Hematopoietic multipotent progenitor cell treated with erythropoietin and hydrocortisone succinate and interleukin-3 and kit ligand, for 8 days (in vitro differentiated cells): ENCODE data around the gene GABARAP.

Source experiments
- DNase-seq: peaks from one replicate; pipeline ENCODE4 v3.0.0-alpha.2; 2015

The GABARAP gene

GRCh38 chr17:7205561-7205960 lies 36.7 kb downstream of the GABARAP start:
- no peak for DNase-seq

GRCh38 chr17:7204828-7205461 lies 37.3 kb downstream of the GABARAP start:
- DNase-seq, result peak; percentile 82

DNA sequence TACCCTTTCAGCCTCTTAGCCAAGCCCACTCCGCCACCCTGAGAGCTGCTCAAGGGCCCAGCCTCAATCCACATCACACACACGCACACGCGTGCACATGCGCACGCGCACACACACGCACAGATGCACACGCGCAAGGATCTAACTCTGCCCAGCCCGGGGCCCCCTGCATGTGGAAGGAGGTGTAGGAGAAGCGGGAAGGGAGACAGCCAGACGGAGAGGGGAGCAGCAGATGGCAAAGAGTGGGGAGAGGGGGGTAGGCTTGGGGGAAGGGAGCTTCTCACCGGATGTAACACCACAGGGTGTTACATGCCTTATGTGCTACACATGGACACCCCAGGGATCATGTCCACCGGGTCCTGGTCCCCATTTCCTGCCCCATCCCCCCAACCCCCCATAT lies 37.9 kb downstream of the GABARAP start:
- DNase-seq, result no peak

- DNase-seq, result no peak
These were observed 38.9 kb downstream of the GABARAP start for GRCh38 chr17:7203391-7203790.

- no peak for DNase-seq
These were observed 45.4 kb downstream of the GABARAP start for GRCh38 chr17:7196651-7197401.

DNA sequence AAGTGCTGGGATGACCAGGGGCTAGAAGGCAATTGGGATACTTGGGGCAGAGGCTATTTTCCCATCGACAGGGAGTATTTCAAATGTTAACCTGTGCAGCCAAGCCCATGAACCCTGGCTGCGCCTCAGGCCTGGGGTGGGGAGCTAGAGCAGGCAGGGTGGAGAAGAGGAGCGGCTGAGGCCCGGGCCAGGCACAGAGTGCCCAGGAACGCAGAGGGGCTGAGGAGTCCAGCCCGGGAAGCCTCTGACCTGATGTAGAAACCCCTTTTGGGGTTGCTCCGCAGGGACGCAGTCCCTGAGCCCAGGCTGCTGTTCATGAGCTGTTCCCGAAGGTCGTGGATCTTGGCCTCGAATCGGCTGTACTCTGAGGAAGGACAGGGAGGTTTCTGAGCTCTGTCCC lies 46.3 kb downstream of the GABARAP start:
- DNase-seq, result no peak

GRCh38 chr17:7192271-7192937 lies 49.8 kb downstream of the GABARAP start:
- no peak for DNase-seq

DNA sequence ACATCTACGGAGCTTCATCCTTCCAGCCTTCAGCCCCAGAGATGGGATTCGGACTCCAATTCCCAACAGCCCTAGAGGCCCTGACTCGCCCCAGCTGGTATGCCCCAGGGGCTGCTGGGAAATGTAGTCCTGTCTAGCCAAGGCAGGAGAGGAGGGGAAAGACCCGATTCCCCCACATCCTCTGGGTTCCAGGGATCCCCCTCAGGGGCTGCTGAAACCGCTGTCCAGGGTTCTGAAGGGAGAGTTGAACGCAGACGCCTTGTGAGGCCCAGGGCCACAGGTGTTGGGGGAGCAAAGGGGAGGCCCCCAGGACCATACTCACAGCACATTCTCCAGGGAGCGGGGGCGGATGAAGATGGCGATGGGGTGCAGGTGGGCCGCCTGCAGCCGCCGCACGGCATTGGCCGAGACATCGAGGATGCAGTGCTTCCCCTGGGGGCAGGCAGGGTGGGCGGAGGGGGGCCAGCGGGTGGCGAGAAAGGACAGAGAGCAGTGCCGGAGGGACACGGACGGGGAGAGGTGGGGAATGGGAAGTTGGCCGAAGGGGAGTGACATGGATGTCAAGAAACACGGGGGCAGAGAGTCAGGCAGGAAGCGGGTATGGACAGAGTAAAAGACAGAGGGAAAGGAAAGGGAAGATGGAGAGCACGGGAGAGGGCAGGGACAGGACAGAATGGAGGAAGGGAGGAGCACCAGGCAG lies 50.5 kb downstream of the GABARAP start:
- peak; percentile 26 for DNase-seq

DNA sequence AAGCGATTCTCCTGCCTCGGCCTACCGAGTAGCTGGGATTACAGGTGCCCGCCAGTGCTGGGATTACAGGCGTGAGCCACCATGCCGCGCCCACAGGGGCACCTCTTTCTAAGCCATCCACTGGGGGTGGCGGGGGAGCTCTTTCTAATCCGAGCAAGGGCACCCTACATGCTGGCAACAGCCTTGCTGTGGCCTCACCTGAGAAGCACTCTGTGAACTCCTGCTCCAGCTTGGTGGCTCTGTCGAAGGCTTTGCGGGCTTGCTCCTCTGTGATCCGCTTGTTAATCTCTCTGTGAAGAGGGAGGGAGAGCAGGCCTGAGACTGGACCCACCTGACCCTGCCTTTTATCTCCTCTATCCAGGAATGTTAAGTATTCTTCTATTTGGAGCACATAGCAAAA lies 51.2 kb downstream of the GABARAP start:
- no peak for DNase-seq

DNA sequence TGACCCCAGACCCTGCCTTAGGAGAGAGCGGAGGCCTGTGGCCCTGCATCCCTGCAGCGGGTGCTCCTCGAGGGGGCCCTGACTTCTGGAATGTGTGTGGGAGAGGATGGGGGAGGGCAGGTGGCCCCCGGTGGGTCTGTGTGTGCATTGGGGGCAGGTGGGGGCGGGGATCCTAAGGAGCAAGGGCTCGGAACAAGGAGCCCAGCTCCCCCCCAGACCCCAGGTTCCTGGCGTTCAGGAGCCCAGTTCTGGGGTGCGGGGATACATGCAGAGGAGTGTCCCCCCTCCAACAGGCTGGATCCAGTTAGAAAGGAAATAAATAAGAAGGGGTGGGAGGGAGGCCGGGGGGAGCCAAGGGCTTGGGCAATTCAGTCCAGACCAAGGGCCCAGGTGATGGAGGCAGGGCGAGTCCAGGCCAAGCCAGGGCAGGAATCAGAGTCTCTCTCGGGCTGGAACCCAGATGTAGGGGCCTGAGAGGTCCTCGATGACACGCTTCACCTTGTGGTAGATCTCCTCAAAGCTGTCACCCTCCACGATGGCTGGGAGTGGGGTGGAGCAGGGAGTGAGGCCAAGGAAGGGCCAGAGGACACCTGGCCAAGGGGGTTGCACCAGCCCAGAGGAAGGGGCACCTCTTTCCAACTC lies 51.9 kb downstream of the GABARAP start:
- DNase-seq, result no peak
